Measurements from ENCODE around the gene PARVB. TPM values are rescaled to one million over a fixed set of nuclear protein-coding genes. Genes with fewer than 3 reads are reported as not detected.

PARVB gene
- polyA plus RNA-seq, 1 donor (not counting 4 experiments of a cell fraction or from before 2014, with no cell fraction given) = 10.5 TPM

DNA sequence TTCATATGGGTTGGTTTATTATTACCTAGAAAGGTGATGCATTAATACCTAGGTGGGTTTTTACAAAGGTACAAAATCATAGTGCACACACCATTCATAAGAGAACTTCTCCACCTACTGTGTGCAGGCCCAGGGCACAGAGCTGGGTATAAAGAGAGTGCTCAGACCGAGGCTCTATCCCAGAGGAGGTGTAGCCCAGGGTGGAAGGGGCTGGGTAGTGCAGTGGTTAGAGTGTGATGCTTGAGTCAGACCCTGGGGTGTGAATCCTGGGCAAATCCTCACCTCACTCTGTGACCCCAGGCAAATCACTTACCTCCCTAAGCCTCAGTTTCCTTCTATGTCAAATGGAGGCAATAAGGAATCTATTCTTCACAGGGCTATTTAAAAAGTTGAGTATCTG lies 188.8 kb downstream of the PARVB start:
- Histone ChIP-seq H3K27me3 (ENCODE audit: control insufficient read depth, extremely low read depth, insufficient read depth, low read length) (peaks cover 15% of the 10 kb centered on the region), H3K79me2 (ENCODE audit: control insufficient read depth, insufficient read depth, low read length) (no peaks in the 10 kb centered on the region), H3K9ac (ENCODE audit: control insufficient read depth, extremely low read depth, insufficient read depth, low read length) (no peak overlapping the region), H3K4me3 (ENCODE audit: control insufficient read depth in 2 of 3, extremely low read depth in 1 of 3, insufficient read depth in 2 of 3, low read depth in 1 of 3, low read length in 3 of 3) (no peak overlapping the region), H3K4me2 (ENCODE audit: control insufficient read depth, extremely low read depth, insufficient read depth, low read depth, low read length) (no peak overlapping the region), H2AFZ (ENCODE audit: control insufficient read depth, low read length) (no peak overlapping the region), H3K9me1 (ENCODE audit: control insufficient read depth, extremely low read depth, insufficient read depth, low read length) (no peaks in the 10 kb centered on the region), H4K20me1 (ENCODE audit: control insufficient read depth, extremely low read depth, insufficient read depth, low read length) (no peaks in the 10 kb centered on the region), H3K4me1 (ENCODE audit: control insufficient read depth, extremely low read depth, insufficient read depth, low read length) (no peaks in the 10 kb centered on the region), H3K27ac (ENCODE audit: control insufficient read depth, insufficient read depth, low read length) (no peak overlapping the region), H3K36me3 (ENCODE audit: control insufficient read depth in 2 of 2, extremely low read depth in 1 of 2, insufficient read depth in 2 of 2, low read length in 2 of 2) (no peaks in the 10 kb centered on the region), H3K9me3 (ENCODE audit: control insufficient read depth, low read depth, low read length) (no peaks in the 10 kb centered on the region)
- dilution Hi-C loops (cut with MboI; ENCODE audit: extremely low pct_ligation_motif_present, low sequenced_read_pairs) = no loop called here
- TF ChIP-seq, protein P1, sequence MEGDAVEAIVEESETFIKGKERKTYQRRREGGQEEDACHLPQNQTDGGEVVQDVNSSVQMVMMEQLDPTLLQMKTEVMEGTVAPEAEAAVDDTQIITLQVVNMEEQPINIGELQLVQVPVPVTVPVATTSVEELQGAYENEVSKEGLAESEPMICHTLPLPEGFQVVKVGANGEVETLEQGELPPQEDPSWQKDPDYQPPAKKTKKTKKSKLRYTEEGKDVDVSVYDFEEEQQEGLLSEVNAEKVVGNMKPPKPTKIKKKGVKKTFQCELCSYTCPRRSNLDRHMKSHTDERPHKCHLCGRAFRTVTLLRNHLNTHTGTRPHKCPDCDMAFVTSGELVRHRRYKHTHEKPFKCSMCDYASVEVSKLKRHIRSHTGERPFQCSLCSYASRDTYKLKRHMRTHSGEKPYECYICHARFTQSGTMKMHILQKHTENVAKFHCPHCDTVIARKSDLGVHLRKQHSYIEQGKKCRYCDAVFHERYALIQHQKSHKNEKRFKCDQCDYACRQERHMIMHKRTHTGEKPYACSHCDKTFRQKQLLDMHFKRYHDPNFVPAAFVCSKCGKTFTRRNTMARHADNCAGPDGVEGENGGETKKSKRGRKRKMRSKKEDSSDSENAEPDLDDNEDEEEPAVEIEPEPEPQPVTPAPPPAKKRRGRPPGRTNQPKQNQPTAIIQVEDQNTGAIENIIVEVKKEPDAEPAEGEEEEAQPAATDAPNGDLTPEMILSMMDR (optimal IDR thresholded peaks at IDR 0.05 in 1 of 3, IDR thresholded peaks at IDR 0.05 in 1 of 3, conservative IDR thresholded peaks at IDR 0.05 in 1 of 3; ENCODE audit: extremely low read depth in 1 of 3, insufficient read depth in 2 of 3, low read length in 3 of 3) = no peak
- TF ChIP-seq EZH2 (IDR thresholded peaks at IDR 0.05; ENCODE audit: low read length) = no peak
- DNase-seq (ENCODE audit: low read depth, low spot score) (no peak), FAIRE-seq (no peak)

DNA sequence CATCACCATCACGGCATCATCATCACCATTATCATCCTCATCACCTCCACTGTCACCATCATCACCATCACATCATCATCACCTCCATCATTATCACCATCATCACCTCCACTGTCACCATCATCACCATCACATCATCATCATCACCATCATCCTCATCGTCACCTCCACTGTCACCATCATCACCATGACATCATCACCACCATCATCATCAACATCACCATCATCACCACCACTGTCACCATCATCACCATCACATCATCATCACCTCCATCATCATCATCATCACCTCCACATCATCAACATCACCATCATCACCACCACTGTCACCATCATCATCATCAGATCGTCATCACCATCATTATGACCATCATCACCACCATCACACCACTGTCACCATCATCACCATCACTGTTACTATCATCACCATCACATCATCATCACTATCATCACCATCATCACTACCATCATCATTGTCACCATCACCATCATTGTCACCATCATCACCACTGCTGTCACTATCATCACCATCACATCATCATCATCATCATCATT lies 189.5 kb downstream of the PARVB start:
- Histone ChIP-seq H3K4me3 (ENCODE audit: control insufficient read depth in 2 of 3, extremely low read depth in 1 of 3, insufficient read depth in 2 of 3, low read depth in 1 of 3, low read length in 3 of 3) (no peak overlapping the region), H3K27me3 (ENCODE audit: control insufficient read depth, extremely low read depth, insufficient read depth, low read length) (peaks cover 16% of the 10 kb centered on the region), H4K20me1 (ENCODE audit: control insufficient read depth, extremely low read depth, insufficient read depth, low read length) (no peaks in the 10 kb centered on the region), H3K4me2 (ENCODE audit: control insufficient read depth, extremely low read depth, insufficient read depth, low read depth, low read length) (no peak overlapping the region), H2AFZ (ENCODE audit: control insufficient read depth, low read length) (no peak overlapping the region), H3K4me1 (ENCODE audit: control insufficient read depth, extremely low read depth, insufficient read depth, low read length) (no peaks in the 10 kb centered on the region), H3K9me1 (ENCODE audit: control insufficient read depth, extremely low read depth, insufficient read depth, low read length) (no peaks in the 10 kb centered on the region), H3K79me2 (ENCODE audit: control insufficient read depth, insufficient read depth, low read length) (no peaks in the 10 kb centered on the region), H3K36me3 (ENCODE audit: control insufficient read depth in 2 of 2, extremely low read depth in 1 of 2, insufficient read depth in 2 of 2, low read length in 2 of 2) (no peaks in the 10 kb centered on the region), H3K27ac (ENCODE audit: control insufficient read depth, insufficient read depth, low read length) (no peak overlapping the region), H3K9me3 (ENCODE audit: control insufficient read depth, low read depth, low read length) (no peaks in the 10 kb centered on the region), H3K9ac (ENCODE audit: control insufficient read depth, extremely low read depth, insufficient read depth, low read length) (no peak overlapping the region)
- dilution Hi-C loops (cut with MboI; ENCODE audit: extremely low pct_ligation_motif_present, low sequenced_read_pairs) = no loop called here
- FAIRE-seq = no peak
- no peak for DNase-seq (ENCODE audit: low read depth, low spot score)
- TF ChIP-seq, protein P1 (optimal IDR thresholded peaks at IDR 0.05 in 1 of 3, IDR thresholded peaks at IDR 0.05 in 1 of 3, conservative IDR thresholded peaks at IDR 0.05 in 1 of 3; ENCODE audit: extremely low read depth in 1 of 3, insufficient read depth in 2 of 3, low read length in 3 of 3) = no peak
- TF ChIP-seq EZH2 (IDR thresholded peaks at IDR 0.05; ENCODE audit: low read length) = no peak
